Retinal pigment epithelial cell (primary cell): ENCODE measurements around the gene UBL7.

Experiments used
- DNase-seq: peaks from one replicate; pipeline ENCODE4 v3.0.0-alpha.2; 2010; ENCODE audit warnings: low read depth
- H3K4me3 ChIP-seq: 2 replicates; pipeline ENCODE4 v1.5.1; 2011; ENCODE audit warnings: mild to moderate bottlenecking, low read length, control low read depth, moderate library complexity
- CTCF ChIP-seq: conservative IDR thresholded peaks from 2 replicates; pipeline ENCODE4 v1.5.1; 2011; ENCODE audit warnings: low read depth, low read length, control low read depth, inconsistent platforms

The UBL7 gene

GRCh38 chr15:74443100-74443909, 17.7 kb downstream of the UBL7 start:
- no peak overlapping the region for H3K4me3 ChIP-seq
- no peak for DNase-seq
- no peak for TF ChIP-seq CTCF

GRCh38 chr15:74442604-74443003, 18.4 kb downstream of the UBL7 start:
- DNase-seq = no peak
- no peak for TF ChIP-seq CTCF
- H3K4me3 ChIP-seq = no peak overlapping the region

- DNase-seq = no peak
- TF ChIP-seq CTCF = no peak
- H3K4me3 ChIP-seq = no peak overlapping the region
These were observed 18.9 kb downstream of the UBL7 start for GRCh38 chr15:74442063-74442462.

- TF ChIP-seq CTCF = no peak
- DNase-seq = no peak
- no peak overlapping the region for H3K4me3 ChIP-seq
These were observed 19.6 kb downstream of the UBL7 start for GRCh38 chr15:74441248-74441941.

GRCh38 chr15:74438721-74439316, 22.1 kb downstream of the UBL7 start:
- peak; percentile 95 for TF ChIP-seq CTCF
- H3K4me3 ChIP-seq = no peak overlapping the region
- DNase-seq = no peak

GRCh38 chr15:74438206-74438605, 22.8 kb downstream of the UBL7 start:
- no peak for TF ChIP-seq CTCF
- H3K4me3 ChIP-seq = no peak overlapping the region

More at GRCh38 chr15:74438206-74438605, 22.8 kb downstream of the UBL7 start:
- DNase-seq = no peak
